Vagina (tissue), 2 donors: Measurements from ENCODE around the gene STEAP4. TPM values are rescaled to one million over a fixed set of nuclear protein-coding genes. Genes with fewer than 3 reads are reported as not detected.
"Not testable (repeated sequence)": the region's sequence is repeated elsewhere in the genome, so short reads cannot be mapped to it uniquely, and the experiment has no call there.

Experiments used
- DNase-seq, 2 donors: peaks; one replicate each; pipeline ENCODE4 v3.0.0-alpha.2; 2017; ENCODE audit errors: extremely low spot score in 2 of 2
- H3K27ac ChIP-seq: fragments of 200-600 bp; sonication (generic); one replicate; pipeline ENCODE4 v1.5.1; 2019
- H3K27me3 ChIP-seq: fragments of 200-600 bp; sonication (generic); one replicate; pipeline ENCODE4 v1.5.1; 2019
- H3K36me3 ChIP-seq, 2 donors: fragments of 200-600 bp; sonication (generic); one replicate each; pipeline ENCODE4 v1.5.1; 2017 to 2019
- H3K4me1 ChIP-seq: fragments of 200-600 bp; sonication (generic); one replicate; pipeline ENCODE4 v1.5.1; 2019
- H3K4me3 ChIP-seq, 2 donors: fragments of 200-600 bp; sonication (generic); 1 replicate in 1 of 2; 2 replicates in 1 of 2; pipeline ENCODE4 v1.5.1; 2016 to 2019
- H3K9me3 ChIP-seq: fragments of 200-600 bp; sonication (generic); one replicate; pipeline ENCODE4 v1.5.1; 2019
- POLR2A ChIP-seq, 2 donors: fragments of 450-650 bp; IDR thresholded peaks; one replicate each; pipeline ENCODE4 v1.6.1; 2017; ENCODE audit warnings: antibody characterized with exemption in 2 of 2, mild to moderate bottlenecking in 2 of 2, moderate library complexity in 2 of 2
- POLR2AphosphoS5 ChIP-seq, 2 donors: sonication (generic); formaldehyde crosslinking; IDR thresholded peaks; one replicate each; pipeline ENCODE4 v1.9.0; 2017; ENCODE audit warnings: antibody characterized with exemption in 2 of 2, mild to moderate bottlenecking in 2 of 2, low read depth in 1 of 2; ENCODE audit not compliant: insufficient read depth in 1 of 2
- intact Hi-C: fragments of 100-400 bp; cut with DNase I; formaldehyde crosslinking; loops from one replicate; pipeline ENCODE4 v1.15.1; 2023
- total RNA-seq: library from RNA; depleted of rRNA; stranded (reverse); fragments of >200 nt; gene quantifications from one replicate; pipeline ENCODE4 v1.2.3, GENCODE V29; 2016
- TF ChIP-seq, protein P1 (sequence below), 3 experiments: fragments of 450-650 bp in 2 of 3; fragments of 200-600 bp in 1 of 3; sonication (generic) in 1 of 3; IDR thresholded peaks; one replicate each; pipeline ENCODE4 v1.5.1; 2017 to 2019; ENCODE audit warnings: antibody characterized with exemption in 3 of 3, mild to moderate bottlenecking in 2 of 3, moderate library complexity in 2 of 3

STEAP4 gene
- total RNA-seq, 1 donor from 2014 or later: 41.7 TPM

GRCh38 chr7:88259656-88260380 lies 46.9 kb downstream of the STEAP4 start:
- no peak for TF ChIP-seq POLR2AphosphoS5 (IDR thresholded peaks at IDR 0.05; ENCODE audit: insufficient read depth in 1 of 2, low read depth in 1 of 2)
- TF ChIP-seq, protein P1, sequence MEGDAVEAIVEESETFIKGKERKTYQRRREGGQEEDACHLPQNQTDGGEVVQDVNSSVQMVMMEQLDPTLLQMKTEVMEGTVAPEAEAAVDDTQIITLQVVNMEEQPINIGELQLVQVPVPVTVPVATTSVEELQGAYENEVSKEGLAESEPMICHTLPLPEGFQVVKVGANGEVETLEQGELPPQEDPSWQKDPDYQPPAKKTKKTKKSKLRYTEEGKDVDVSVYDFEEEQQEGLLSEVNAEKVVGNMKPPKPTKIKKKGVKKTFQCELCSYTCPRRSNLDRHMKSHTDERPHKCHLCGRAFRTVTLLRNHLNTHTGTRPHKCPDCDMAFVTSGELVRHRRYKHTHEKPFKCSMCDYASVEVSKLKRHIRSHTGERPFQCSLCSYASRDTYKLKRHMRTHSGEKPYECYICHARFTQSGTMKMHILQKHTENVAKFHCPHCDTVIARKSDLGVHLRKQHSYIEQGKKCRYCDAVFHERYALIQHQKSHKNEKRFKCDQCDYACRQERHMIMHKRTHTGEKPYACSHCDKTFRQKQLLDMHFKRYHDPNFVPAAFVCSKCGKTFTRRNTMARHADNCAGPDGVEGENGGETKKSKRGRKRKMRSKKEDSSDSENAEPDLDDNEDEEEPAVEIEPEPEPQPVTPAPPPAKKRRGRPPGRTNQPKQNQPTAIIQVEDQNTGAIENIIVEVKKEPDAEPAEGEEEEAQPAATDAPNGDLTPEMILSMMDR (IDR thresholded peaks at IDR 0.05): no peak
- TF ChIP-seq POLR2A (IDR thresholded peaks at IDR 0.05): no peak
- DNase-seq: no peak
- Histone ChIP-seq H3K27ac (no peak overlapping the region), H3K4me3 (no peak overlapping the region), H3K9me3 (peaks cover 2% of the 10 kb centered on the region), H3K4me1 (no peaks in the 10 kb centered on the region), H3K27me3 (no peaks in the 10 kb centered on the region), H3K36me3 (no peaks in the 10 kb centered on the region)
- intact Hi-C loops: no loop called here

DNA sequence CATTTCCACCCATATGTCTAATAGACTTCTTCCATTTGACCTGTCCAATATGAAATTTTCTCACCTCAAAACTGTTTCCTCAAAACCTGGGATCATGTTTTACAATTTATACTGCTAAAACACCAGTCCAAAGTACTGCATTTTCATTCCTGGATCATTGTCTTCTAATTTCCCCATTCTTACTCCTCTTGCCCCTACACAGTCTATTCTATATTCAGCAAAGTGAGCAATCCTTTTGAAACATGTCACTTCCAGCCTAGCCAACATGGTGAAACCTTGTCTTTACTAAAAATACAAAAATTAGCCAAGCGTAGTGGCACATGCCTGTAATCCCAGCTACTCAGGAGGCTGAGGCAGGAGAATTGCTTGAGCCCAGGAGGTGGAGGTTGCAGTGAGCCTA lies 48.4 kb downstream of the STEAP4 start:
- H3K27ac ChIP-seq, DNase-seq, intact Hi-C loops, H3K4me3 ChIP-seq, H3K4me1 ChIP-seq, H3K36me3 ChIP-seq, H3K27me3 ChIP-seq: not testable (repeated sequence)
- peaks cover 13% of the 10 kb centered on the region for H3K9me3 ChIP-seq

DNA sequence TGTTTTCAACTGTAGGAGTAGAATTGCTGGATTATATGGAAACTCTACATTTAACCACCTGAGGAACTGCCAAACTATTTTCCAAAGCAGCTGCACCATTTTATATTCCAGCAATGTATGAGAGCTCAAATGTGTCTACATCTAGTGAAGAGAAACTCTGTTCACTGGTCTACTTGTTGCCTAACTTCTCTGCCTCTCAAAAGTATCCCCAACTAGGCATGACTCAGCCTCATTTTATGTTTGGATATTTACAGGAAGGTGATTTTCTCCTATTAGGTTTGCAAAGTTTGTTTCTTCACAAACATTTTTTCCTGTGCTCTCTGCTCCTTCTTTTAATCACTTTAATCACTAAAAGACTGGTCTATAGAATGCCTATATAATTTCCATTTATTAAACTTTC lies 49.8 kb downstream of the STEAP4 start:
- H3K36me3 ChIP-seq: no peaks in the 10 kb centered on the region
- intact Hi-C loops: no loop called here
- H3K9me3 ChIP-seq: peaks cover 13% of the 10 kb centered on the region
- no peak overlapping the region for H3K27ac ChIP-seq
- TF ChIP-seq, protein P1 (IDR thresholded peaks at IDR 0.05): no peak
- no peak for TF ChIP-seq POLR2A (IDR thresholded peaks at IDR 0.05)
- no peak for TF ChIP-seq POLR2AphosphoS5 (IDR thresholded peaks at IDR 0.05; ENCODE audit: insufficient read depth in 1 of 2, low read depth in 1 of 2)
- DNase-seq: no peak
- H3K4me1 ChIP-seq: no peaks in the 10 kb centered on the region
- H3K4me3 ChIP-seq: no peak overlapping the region
- no peaks in the 10 kb centered on the region for H3K27me3 ChIP-seq

- peaks cover 13% of the 10 kb centered on the region for H3K9me3 ChIP-seq
- no peaks in the 10 kb centered on the region for H3K36me3 ChIP-seq
- no peaks in the 10 kb centered on the region for H3K4me1 ChIP-seq
- no peak overlapping the region for H3K27ac ChIP-seq
- intact Hi-C loops: no loop called here
- H3K27me3 ChIP-seq: no peaks in the 10 kb centered on the region
- no peak overlapping the region for H3K4me3 ChIP-seq
- TF ChIP-seq POLR2AphosphoS5 (IDR thresholded peaks at IDR 0.05; ENCODE audit: insufficient read depth in 1 of 2, low read depth in 1 of 2): no peak
- TF ChIP-seq, protein P1 (IDR thresholded peaks at IDR 0.05): no peak
- TF ChIP-seq POLR2A (IDR thresholded peaks at IDR 0.05): no peak
- no peak for DNase-seq
Measured at GRCh38 chr7:88254721-88255424, 51.8 kb downstream of the STEAP4 start.

- Histone ChIP-seq H3K27ac (no peak overlapping the region), H3K9me3 (peaks cover 13% of the 10 kb centered on the region), H3K4me1 (no peaks in the 10 kb centered on the region), H3K27me3 (no peaks in the 10 kb centered on the region), H3K36me3 (no peaks in the 10 kb centered on the region), H3K4me3 (no peak overlapping the region)
- DNase-seq: no peak
- TF ChIP-seq, protein P1 (IDR thresholded peaks at IDR 0.05): no peak
- TF ChIP-seq POLR2AphosphoS5 (IDR thresholded peaks at IDR 0.05; ENCODE audit: insufficient read depth in 1 of 2, low read depth in 1 of 2) (no peak), POLR2A (IDR thresholded peaks at IDR 0.05) (no peak)
- intact Hi-C loops: no loop called here
Measured at GRCh38 chr7:88253640-88254039, 53.1 kb downstream of the STEAP4 start.
